KMS-11 (cell line): ENCODE results near the gene EP400.

Source experiments
- H2AFZ ChIP-seq: fragments of 200-600 bp; sonication (generic); 2 replicates; pipeline ENCODE4 v1.6.1; 2016; ENCODE audit warnings: antibody characterized with exemption, mixed run types, low read depth
- H3K27ac ChIP-seq: fragments of 200-600 bp; sonication (generic); 2 replicates; pipeline ENCODE4 v1.6.1; 2016; ENCODE audit warnings: mild to moderate bottlenecking, mixed run types
- H3K27me3 ChIP-seq: fragments of 200-600 bp; sonication (generic); 2 replicates; pipeline ENCODE4 v1.6.1; 2017; ENCODE audit warnings: mild to moderate bottlenecking, low read depth, mixed run types, moderate library complexity; ENCODE audit not compliant: insufficient read depth
- H3K36me3 ChIP-seq: fragments of 200-600 bp; sonication (generic); 2 replicates; pipeline ENCODE4 v1.6.1; 2017; ENCODE audit warnings: mild to moderate bottlenecking, mixed run types; ENCODE audit not compliant: insufficient read depth
- H3K4me1 ChIP-seq: fragments of 200-600 bp; sonication (generic); 2 replicates; pipeline ENCODE4 v1.6.1; 2016; ENCODE audit warnings: mild to moderate bottlenecking, low read depth, mixed run types; ENCODE audit not compliant: poor library complexity, severe bottlenecking
- H3K4me2 ChIP-seq: fragments of 200-600 bp; sonication (generic); 2 replicates; pipeline ENCODE4 v1.7.0; 2016; ENCODE audit warnings: mild to moderate bottlenecking, mixed run types
- H3K4me3 ChIP-seq: fragments of 200-600 bp; sonication (generic); IDR thresholded peaks from 2 replicates; pipeline ENCODE4 v1.6.1; 2017; ENCODE audit warnings: low read depth, low read length, mixed read lengths; ENCODE audit not compliant: insufficient read depth
- H3K79me2 ChIP-seq: fragments of 200-600 bp; sonication (generic); 2 replicates; pipeline ENCODE4 v1.6.1; 2016; ENCODE audit warnings: low read depth, mixed run types; ENCODE audit not compliant: insufficient read depth
- H3K9ac ChIP-seq: fragments of 200-600 bp; sonication (generic); 2 replicates; pipeline ENCODE4 v1.6.1; 2016; ENCODE audit warnings: mild to moderate bottlenecking, mixed run types
- H4K20me1 ChIP-seq: fragments of 200-600 bp; sonication (generic); 2 replicates; pipeline ENCODE4 v1.6.1; 2016; ENCODE audit warnings: mild to moderate bottlenecking, mixed run types; ENCODE audit not compliant: insufficient read depth
- TF ChIP-seq, protein P1 (sequence below): fragments of 200-600 bp; sonication (generic); conservative IDR thresholded peaks from 2 replicates; pipeline ENCODE4 v1.6.1; 2017; ENCODE audit warnings: low read depth, mild to moderate bottlenecking, antibody characterized with exemption, low read length, moderate library complexity, mixed read lengths

Gene EP400

GRCh38 chr12:131909752-131910219 is 40.0 kb upstream of the EP400 start:
- Histone ChIP-seq H3K4me3 (no peak overlapping the region), H2AFZ (no peak overlapping the region), H3K36me3 (no peaks in the 10 kb centered on the region), H3K27me3 (no peaks in the 10 kb centered on the region), H3K4me2 (no peak overlapping the region), H4K20me1 (no peaks in the 10 kb centered on the region), H3K9ac (no peak overlapping the region), H3K27ac (no peak overlapping the region), H3K4me1 (no peaks in the 10 kb centered on the region), H3K79me2 (no peaks in the 10 kb centered on the region)
- TF ChIP-seq, protein P1, sequence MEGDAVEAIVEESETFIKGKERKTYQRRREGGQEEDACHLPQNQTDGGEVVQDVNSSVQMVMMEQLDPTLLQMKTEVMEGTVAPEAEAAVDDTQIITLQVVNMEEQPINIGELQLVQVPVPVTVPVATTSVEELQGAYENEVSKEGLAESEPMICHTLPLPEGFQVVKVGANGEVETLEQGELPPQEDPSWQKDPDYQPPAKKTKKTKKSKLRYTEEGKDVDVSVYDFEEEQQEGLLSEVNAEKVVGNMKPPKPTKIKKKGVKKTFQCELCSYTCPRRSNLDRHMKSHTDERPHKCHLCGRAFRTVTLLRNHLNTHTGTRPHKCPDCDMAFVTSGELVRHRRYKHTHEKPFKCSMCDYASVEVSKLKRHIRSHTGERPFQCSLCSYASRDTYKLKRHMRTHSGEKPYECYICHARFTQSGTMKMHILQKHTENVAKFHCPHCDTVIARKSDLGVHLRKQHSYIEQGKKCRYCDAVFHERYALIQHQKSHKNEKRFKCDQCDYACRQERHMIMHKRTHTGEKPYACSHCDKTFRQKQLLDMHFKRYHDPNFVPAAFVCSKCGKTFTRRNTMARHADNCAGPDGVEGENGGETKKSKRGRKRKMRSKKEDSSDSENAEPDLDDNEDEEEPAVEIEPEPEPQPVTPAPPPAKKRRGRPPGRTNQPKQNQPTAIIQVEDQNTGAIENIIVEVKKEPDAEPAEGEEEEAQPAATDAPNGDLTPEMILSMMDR, result no peak

DNA sequence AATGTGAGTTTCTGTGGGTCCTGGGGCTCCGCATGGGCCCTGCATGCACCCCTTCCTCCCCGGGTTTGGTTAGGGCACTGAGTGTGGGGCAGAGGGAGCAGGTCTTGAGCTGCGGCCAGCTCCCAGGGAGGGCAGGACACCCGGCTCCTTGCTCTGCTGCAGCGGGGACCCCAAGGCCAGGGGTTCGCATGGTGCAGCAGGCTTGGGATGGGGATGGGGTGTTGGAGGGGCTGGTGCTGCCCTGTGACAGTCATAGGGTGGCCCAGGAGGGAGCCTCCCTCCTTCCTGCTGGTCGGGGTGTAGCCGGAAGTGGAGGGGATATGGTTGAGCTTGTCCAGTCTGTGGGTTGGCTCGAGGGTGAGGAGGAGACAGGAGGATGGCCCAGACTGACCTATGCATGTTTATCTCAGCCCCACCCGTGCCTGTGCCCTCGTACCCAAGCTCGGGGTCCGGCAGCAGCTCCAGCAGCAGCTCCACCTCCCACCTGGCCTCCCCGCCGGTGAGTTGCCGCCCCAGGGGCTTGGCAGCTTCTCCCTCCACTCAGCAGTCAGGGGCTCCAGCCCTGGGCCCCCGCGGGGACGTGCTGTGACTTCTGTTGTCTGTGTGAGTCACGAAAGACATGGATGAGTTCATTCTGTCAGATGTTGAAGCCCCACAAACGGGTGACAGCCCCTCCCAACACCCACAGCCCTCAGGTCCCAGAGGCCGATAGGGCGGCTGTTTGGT is 39.3 kb upstream of the EP400 start:
- no peaks in the 10 kb centered on the region for H4K20me1 ChIP-seq
- H3K9ac ChIP-seq, result no peak overlapping the region
- TF ChIP-seq, protein P1, result no peak
- no peaks in the 10 kb centered on the region for H3K36me3 ChIP-seq
- no peaks in the 10 kb centered on the region for H3K79me2 ChIP-seq
- no peak overlapping the region for H3K4me2 ChIP-seq
- H3K27ac ChIP-seq, result no peak overlapping the region
- no peak overlapping the region for H2AFZ ChIP-seq
- no peaks in the 10 kb centered on the region for H3K4me1 ChIP-seq
- no peaks in the 10 kb centered on the region for H3K27me3 ChIP-seq
- no peak overlapping the region for H3K4me3 ChIP-seq

DNA sequence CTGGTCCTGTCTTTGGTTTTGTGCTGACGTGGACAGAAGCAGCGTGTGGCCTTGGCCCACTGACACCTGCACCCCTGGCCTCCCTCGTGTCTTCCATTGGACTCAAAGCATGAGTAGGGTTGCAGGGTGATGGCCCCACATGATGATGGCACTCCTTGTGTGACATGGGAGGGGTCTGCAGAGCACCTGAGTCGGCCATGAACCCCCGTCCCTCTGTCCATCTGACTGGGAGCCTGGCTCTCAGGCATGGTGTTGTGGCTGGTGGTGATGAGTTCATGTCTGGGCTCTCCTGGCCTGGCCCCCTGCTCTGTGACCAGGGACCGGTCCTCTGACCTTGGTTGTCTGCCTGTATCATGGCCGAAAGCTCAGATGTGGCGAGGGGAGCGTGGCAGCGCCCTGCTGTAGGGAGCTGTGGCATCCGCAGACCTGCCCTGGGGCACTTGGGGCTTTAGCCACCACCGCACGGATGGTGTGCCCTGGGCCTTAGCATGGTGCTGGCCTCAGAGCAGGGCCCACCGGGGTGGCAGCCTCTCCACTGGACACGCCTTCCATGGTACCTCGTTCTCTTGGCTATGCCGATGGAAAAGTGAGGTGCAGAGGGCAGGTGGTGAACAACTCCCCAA is 38.6 kb upstream of the EP400 start:
- Histone ChIP-seq H2AFZ (no peak overlapping the region), H3K27ac (no peak overlapping the region), H3K4me3 (no peak overlapping the region), H3K36me3 (no peaks in the 10 kb centered on the region), H3K4me1 (no peaks in the 10 kb centered on the region), H4K20me1 (no peaks in the 10 kb centered on the region), H3K27me3 (no peaks in the 10 kb centered on the region), H3K9ac (no peak overlapping the region), H3K4me2 (no peak overlapping the region), H3K79me2 (no peaks in the 10 kb centered on the region)
- TF ChIP-seq, protein P1, result no peak

GRCh38 chr12:131911851-131912477 is 37.8 kb upstream of the EP400 start:
- H3K9ac ChIP-seq, result no peak overlapping the region
- no peak overlapping the region for H2AFZ ChIP-seq
- no peaks in the 10 kb centered on the region for H3K27me3 ChIP-seq
- H3K4me2 ChIP-seq, result no peak overlapping the region
- no peaks in the 10 kb centered on the region for H3K4me1 ChIP-seq
- TF ChIP-seq, protein P1, result no peak
- no peak overlapping the region for H3K4me3 ChIP-seq
- H3K79me2 ChIP-seq, result no peaks in the 10 kb centered on the region
- H4K20me1 ChIP-seq, result no peaks in the 10 kb centered on the region
- H3K36me3 ChIP-seq, result no peaks in the 10 kb centered on the region
- H3K27ac ChIP-seq, result no peak overlapping the region
